K562 (cell line): ENCODE results near the gene ENSA. TPM values are rescaled to one million over a fixed set of nuclear protein-coding genes. Genes with fewer than 3 reads are reported as not detected.
A peak's percentile ranks its signal among the peaks of the same experiment; 100 is the strongest.

Experiments used
- BRD4 ChIP-seq: fragments of 200-600 bp; sonication (generic); IDR thresholded peaks from 2 replicates; pipeline ENCODE4 v1.6.1; 2017; ENCODE audit warnings: inconsistent platforms
- BRF1 ChIP-seq: IDR thresholded peaks from 3 replicates; pipeline ENCODE4 v1.6.1; 2011; ENCODE audit warnings: borderline replicate concordance, mild to moderate bottlenecking; ENCODE audit not compliant: insufficient read length; ENCODE audit errors: extremely low read depth
- CXXC5 ChIP-seq: fragments of 250-450 bp; sonication (Bioruptor Pico); IDR thresholded peaks from 2 replicates; pipeline ENCODE4 v1.8.0; 2022; ENCODE audit warnings: inconsistent platforms, mild to moderate bottlenecking, moderate library complexity
- DMBX1 ChIP-seq: fragments of 250-450 bp; sonication (Bioruptor Pico); IDR thresholded peaks from 2 replicates; pipeline ENCODE4 v1.8.0; 2022; ENCODE audit warnings: inconsistent platforms, mild to moderate bottlenecking, moderate library complexity, borderline replicate concordance
- EP400 ChIP-seq: fragments of 450-650 bp; IDR thresholded peaks from 2 replicates; pipeline ENCODE4 v1.6.1; 2017; ENCODE audit warnings: antibody characterized with exemption, mild to moderate bottlenecking, moderate library complexity
- ILF3 ChIP-seq: fragments of 450-650 bp; IDR thresholded peaks from 2 replicates; pipeline ENCODE4 v1.6.1; 2018; ENCODE audit warnings: antibody characterized with exemption, mild to moderate bottlenecking, moderate library complexity, borderline replicate concordance
- KDM4B ChIP-seq, 2 experiments: fragments of 450-650 bp in 1 of 2; sonication (generic) in 1 of 2; IDR thresholded peaks; 2 replicates each; pipeline ENCODE4 v1.6.1; 2016 to 2017; ENCODE audit warnings: borderline replicate concordance in 2 of 2, antibody characterized with exemption in 1 of 2, low read depth in 1 of 2, mild to moderate bottlenecking in 1 of 2
- MEIS2 ChIP-seq: fragments of 450-650 bp; IDR thresholded peaks from 2 replicates; pipeline ENCODE4 v1.6.1; 2014; ENCODE audit warnings: mild to moderate bottlenecking; ENCODE audit not compliant: partially characterized antibody
- MYNN ChIP-seq, 2 experiments: sonication (generic); formaldehyde crosslinking in 1 of 2; IDR thresholded peaks; 2 replicates each; pipeline versions ENCODE4 v1.5.0 to v1.6.1; 2016 to 2020; ENCODE audit warnings: antibody characterized with exemption in 1 of 2, missing genetic modification reagents in 1 of 2
- NCOA1 ChIP-seq: fragments of 450-650 bp; IDR thresholded peaks from 2 replicates; pipeline ENCODE4 v1.6.1; 2016; ENCODE audit warnings: low read depth
- PHB2 ChIP-seq: fragments of 450-650 bp; IDR thresholded peaks from 2 replicates; pipeline ENCODE4 v1.6.1; 2017; ENCODE audit warnings: low read depth
- SNIP1 ChIP-seq: fragments of 450-650 bp; IDR thresholded peaks from 2 replicates; pipeline ENCODE4 v1.7.1; 2017; ENCODE audit warnings: low read depth, mild to moderate bottlenecking
- TAF15 ChIP-seq: fragments of 200-400 bp; formaldehyde crosslinking; IDR thresholded peaks from 2 replicates; pipeline ENCODE4 v1.6.1; 2017; ENCODE audit warnings: mild to moderate bottlenecking, low read depth, low read length, moderate library complexity
- U2AF2 ChIP-seq: fragments of 200-400 bp; formaldehyde crosslinking; optimal IDR thresholded peaks from 2 replicates; pipeline ENCODE3; 2017; ENCODE audit warnings: low read depth, mild to moderate bottlenecking, low read length
- ZFPM2 ChIP-seq: fragments of 250-450 bp; sonication (Bioruptor Pico); IDR thresholded peaks from 2 replicates; pipeline ENCODE4 v1.5.1; 2022; ENCODE audit warnings: mild to moderate bottlenecking
- ZNF175 ChIP-seq: fragments of 200-800 bp; sonication (Bioruptor generic); IDR thresholded peaks from 2 replicates; pipeline ENCODE4 v1.6.1; 2016; ENCODE audit warnings: low read depth, mild to moderate bottlenecking, missing genetic modification characterization, missing compliant biosample characterization
- ZNF197 ChIP-seq: fragments of 200-800 bp; sonication (Bioruptor generic); IDR thresholded peaks from 2 replicates; pipeline ENCODE4 v1.6.1; 2016; ENCODE audit warnings: low read depth, missing genetic modification characterization, missing compliant biosample characterization
- ZNF699 ChIP-seq: fragments of 250-450 bp; sonication (Bioruptor Pico); IDR thresholded peaks from 2 replicates; pipeline ENCODE4 v1.8.0; 2021; ENCODE audit warnings: mild to moderate bottlenecking, moderate library complexity; ENCODE audit not compliant: insufficient replicate concordance
- ZNF780A ChIP-seq: fragments of 250-450 bp; sonication (Bioruptor Pico); IDR thresholded peaks from 2 replicates; pipeline ENCODE4 v1.5.0; 2021; ENCODE audit warnings: mild to moderate bottlenecking
- polyA plus RNA-seq, 8 experiments: library from polyadenylated mRNA; depleted of rRNA in 4 of 8; stranded (reverse) in 5 of 8; unstranded in 3 of 8; fragments of >200 nt; fragmentation: Nextera tagmentation in 2 of 8; fragmentation: Illumina TruSeq in 1 of 8; extraction: Ambion mirVana in 2 of 8; extraction: Trizol in 1 of 8; gene quantifications; 2 replicates each; pipeline versions ENCODE4 v1.2.1 to v1.2.3, GENCODE V29; 2011 to 2014; ENCODE audit warnings: inconsistent platforms in 1 of 8, missing spikeins in 1 of 8
- total RNA-seq, 7 experiments: library from RNA; depleted of rRNA in 6 of 7; stranded (reverse); fragments of >200 nt in 6 of 7; fragmentation: Illumina TruSeq in 2 of 7; extraction: Trizol in 2 of 7; gene quantifications; 2 replicates each; pipeline versions ENCODE4 v1.2.1 to v1.2.3, GENCODE V29; 2011 to 2021; ENCODE audit warnings: low replicate concordance in 1 of 7
- TF ChIP-seq, protein P1 (sequence below): fragments of 450-650 bp; formaldehyde crosslinking; conservative IDR thresholded peaks from 2 replicates; pipeline ENCODE4 v1.4.0; 2022; ENCODE audit warnings: mild to moderate bottlenecking, missing genetic modification characterization
- TF ChIP-seq, protein P2 (sequence below): sonication (generic); formaldehyde crosslinking; IDR thresholded peaks from 2 replicates; pipeline ENCODE4 v1.8.1; 2022; ENCODE audit warnings: missing genetic modification reagents
- TF ChIP-seq, protein P3 (sequence below): fragments of 450-650 bp; IDR thresholded peaks from 2 replicates; pipeline ENCODE4 v1.7.0; 2016; ENCODE audit warnings: borderline replicate concordance

ENSA gene
- total and polyA plus RNA-seq, 9 of the 15 experiments (the other 6 are each of a cell fraction or from before 2014, with no cell fraction given) = 68.1 to 605 (median 188) TPM

DNA sequence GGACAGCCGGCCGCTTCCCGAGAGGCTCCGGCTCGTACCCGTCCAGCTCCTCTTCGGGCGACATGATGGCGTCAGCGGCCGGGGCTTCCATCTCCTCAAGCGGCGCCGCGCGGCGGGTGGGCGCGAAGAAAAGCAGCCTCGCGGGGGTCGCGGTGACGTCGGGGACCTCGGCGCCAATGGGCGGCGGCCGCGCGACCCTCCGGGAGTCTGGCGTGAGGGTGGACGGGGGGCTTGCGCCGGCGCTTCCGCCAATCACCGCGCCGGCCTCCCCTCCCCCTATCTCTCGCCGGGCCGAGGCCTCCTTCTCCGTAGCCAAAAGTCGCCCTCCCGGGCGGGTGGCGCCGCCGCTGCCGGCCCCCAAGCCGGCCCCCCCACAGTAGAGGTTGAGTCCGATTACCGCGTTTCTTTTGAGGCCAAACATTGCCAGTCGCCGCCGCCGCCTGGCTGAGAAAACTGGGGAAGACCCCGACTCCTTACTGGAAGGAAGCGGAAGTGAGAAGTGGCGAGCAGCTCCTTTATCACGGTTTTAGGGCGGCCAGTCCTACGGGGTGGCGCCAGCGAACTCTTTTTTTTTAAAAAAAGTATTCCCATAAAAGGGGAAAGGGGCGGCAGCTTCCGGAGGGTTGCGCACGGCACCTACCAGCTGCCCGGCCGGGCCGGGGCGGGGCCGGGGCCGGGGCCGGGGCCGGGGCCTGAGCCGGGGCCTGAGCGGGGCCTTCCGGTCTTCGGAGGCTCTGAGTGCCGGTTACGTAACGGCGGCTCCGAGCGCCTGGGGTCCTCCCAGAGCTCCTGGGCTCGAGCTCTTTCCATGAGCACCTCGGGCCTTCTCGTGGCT lies 50.1 kb downstream of the ENSA start, which contains the start of gene MCL1 (continued):
- no peak for TF ChIP-seq ZNF780A (CRISPR knock-in tag)
- no peak for TF ChIP-seq ZNF175 (CRISPR knock-in tag)
- 0 out of 2 replicates have a peak, but pooled peaks have one; percentile 12 for TF ChIP-seq NCOA1
- no peak for TF ChIP-seq MEIS2
- peak; percentile 83; the same call in 1 of the 2 replicates for TF ChIP-seq ZFPM2 (CRISPR knock-in tag)
- no peak for TF ChIP-seq U2AF2
- TF ChIP-seq BRF1 = no peak
- TF ChIP-seq, protein P1, sequence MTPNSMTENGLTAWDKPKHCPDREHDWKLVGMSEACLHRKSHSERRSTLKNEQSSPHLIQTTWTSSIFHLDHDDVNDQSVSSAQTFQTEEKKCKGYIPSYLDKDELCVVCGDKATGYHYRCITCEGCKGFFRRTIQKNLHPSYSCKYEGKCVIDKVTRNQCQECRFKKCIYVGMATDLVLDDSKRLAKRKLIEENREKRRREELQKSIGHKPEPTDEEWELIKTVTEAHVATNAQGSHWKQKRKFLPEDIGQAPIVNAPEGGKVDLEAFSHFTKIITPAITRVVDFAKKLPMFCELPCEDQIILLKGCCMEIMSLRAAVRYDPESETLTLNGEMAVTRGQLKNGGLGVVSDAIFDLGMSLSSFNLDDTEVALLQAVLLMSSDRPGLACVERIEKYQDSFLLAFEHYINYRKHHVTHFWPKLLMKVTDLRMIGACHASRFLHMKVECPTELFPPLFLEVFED (CRISPR knock-in tag) = 0 out of 2 replicates have a peak, but pooled peaks have one; percentile 11
- no peak for TF ChIP-seq SNIP1
- no peak for TF ChIP-seq MYNN (IDR thresholded peaks at IDR 0.05)
- TF ChIP-seq MYNN (CRISPR knock-in tag; IDR thresholded peaks at IDR 0.05) = 0 out of 2 replicates have a peak, but pooled peaks have one; percentile 41
- TF ChIP-seq BRD4 = peak; percentile 89
- no peak for TF ChIP-seq TAF15
- TF ChIP-seq CXXC5 = 0 out of 2 replicates have a peak, but pooled peaks have one; percentile 61
- TF ChIP-seq PHB2 = no peak
- TF ChIP-seq DMBX1 = peak; percentile 43; the same call in 1 of the 2 replicates
- TF ChIP-seq, protein P2, sequence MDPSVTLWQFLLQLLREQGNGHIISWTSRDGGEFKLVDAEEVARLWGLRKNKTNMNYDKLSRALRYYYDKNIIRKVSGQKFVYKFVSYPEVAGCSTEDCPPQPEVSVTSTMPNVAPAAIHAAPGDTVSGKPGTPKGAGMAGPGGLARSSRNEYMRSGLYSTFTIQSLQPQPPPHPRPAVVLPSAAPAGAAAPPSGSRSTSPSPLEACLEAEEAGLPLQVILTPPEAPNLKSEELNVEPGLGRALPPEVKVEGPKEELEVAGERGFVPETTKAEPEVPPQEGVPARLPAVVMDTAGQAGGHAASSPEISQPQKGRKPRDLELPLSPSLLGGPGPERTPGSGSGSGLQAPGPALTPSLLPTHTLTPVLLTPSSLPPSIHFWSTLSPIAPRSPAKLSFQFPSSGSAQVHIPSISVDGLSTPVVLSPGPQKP = no peak
- peak; percentile 53; the same call in 1 of the 2 replicates for TF ChIP-seq ILF3
- 0 out of 4 replicates have a peak, but pooled peaks of 1 of the 2 experiments have one; percentile 21 for TF ChIP-seq KDM4B (IDR thresholded peaks at IDR 0.05; ENCODE audit: borderline replicate concordance in 2 of 2, low read depth in 1 of 2)
- no peak for TF ChIP-seq ZNF699
- TF ChIP-seq EP400 = peak; percentile 67
- TF ChIP-seq, protein P3, sequence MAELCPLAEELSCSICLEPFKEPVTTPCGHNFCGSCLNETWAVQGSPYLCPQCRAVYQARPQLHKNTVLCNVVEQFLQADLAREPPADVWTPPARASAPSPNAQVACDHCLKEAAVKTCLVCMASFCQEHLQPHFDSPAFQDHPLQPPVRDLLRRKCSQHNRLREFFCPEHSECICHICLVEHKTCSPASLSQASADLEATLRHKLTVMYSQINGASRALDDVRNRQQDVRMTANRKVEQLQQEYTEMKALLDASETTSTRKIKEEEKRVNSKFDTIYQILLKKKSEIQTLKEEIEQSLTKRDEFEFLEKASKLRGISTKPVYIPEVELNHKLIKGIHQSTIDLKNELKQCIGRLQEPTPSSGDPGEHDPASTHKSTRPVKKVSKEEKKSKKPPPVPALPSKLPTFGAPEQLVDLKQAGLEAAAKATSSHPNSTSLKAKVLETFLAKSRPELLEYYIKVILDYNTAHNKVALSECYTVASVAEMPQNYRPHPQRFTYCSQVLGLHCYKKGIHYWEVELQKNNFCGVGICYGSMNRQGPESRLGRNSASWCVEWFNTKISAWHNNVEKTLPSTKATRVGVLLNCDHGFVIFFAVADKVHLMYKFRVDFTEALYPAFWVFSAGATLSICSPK = no peak
- no peak; the same call in 1 of the 2 replicates for TF ChIP-seq ZNF197 (CRISPR knock-in tag)
